GM12878 (cell line): ENCODE data around the gene MIXL1. TPM values are rescaled to one million over a fixed set of nuclear protein-coding genes. Genes with fewer than 3 reads are reported as not detected.
A peak's percentile ranks its signal among the peaks of the same experiment; 100 is the strongest.

Source experiments
- ATAC-seq: fragments of 200-7000 bp; cut with Tn5 transposase; 3 replicates; pipeline ENCODE4 v1.9.1; 2020; ENCODE audit warnings: mild to moderate bottlenecking, moderate library complexity
- BruUV-seq: library from RNA; stranded (reverse); fragments of 400-500 nt; replicated peaks from 2 replicates; lab custom pipeline; 2021; lab: Mats Ljungman, UMichigan
- CTCF ChIA-PET: fragments of 300-600 bp; sonication (Branson Sonifier 250); formaldehyde crosslinking; extraction: SDS; loops from one replicate; lab custom pipeline; 2021; ENCODE audit warnings: inconsistent platforms; lab: Yijun Ruan, JAX
- POLR2A ChIA-PET: fragments of 350-600 bp; formaldehyde crosslinking; extraction: SDS; loops from one replicate; lab custom pipeline; 2021; ENCODE audit warnings: inconsistent platforms; lab: Charles Lee
- RAD21 ChIA-PET: fragments of 300-600 bp; sonication (Branson Sonifier 250); formaldehyde crosslinking; loops from one replicate; lab custom pipeline; 2023; ENCODE audit warnings: antibody characterized with exemption; ENCODE audit not compliant: unreplicated experiment; lab: Charles Lee
- SMC1A ChIA-PET: fragments of 300-600 bp; sonication (Branson Sonifier 250); formaldehyde crosslinking; loops from one replicate; lab custom pipeline; 2023; ENCODE audit not compliant: unreplicated experiment, uncharacterized antibody; lab: Charles Lee
- DNase-seq: peaks from one replicate; pipeline ENCODE4 v3.0.0-alpha.2; 2011; ENCODE audit warnings: low read depth, low spot score
- FAIRE-seq: peaks from 3 replicates; lab custom pipeline; 2011; peaks lifted over from hg19 to GRCh38; lab: Jason Lieb, UNC
- H2AFZ ChIP-seq: 2 replicates; pipeline ENCODE4 v1.6.0; 2011; ENCODE audit warnings: low read depth, low read length, control low read depth; ENCODE audit not compliant: control insufficient read depth
- H3K27ac ChIP-seq: 2 replicates; pipeline ENCODE4 v1.5.1; 2011; ENCODE audit warnings: control low read depth; ENCODE audit not compliant: control insufficient read depth, insufficient read depth
- H3K27me3 ChIP-seq, 2 experiments: replicated peaks in 1 of 2; 2 replicates each; pipeline versions ENCODE4 v1.6.0 to v1.6.1; 2011; ENCODE audit warnings: low read length in 1 of 2; ENCODE audit not compliant: control insufficient read depth in 2 of 2, insufficient read depth in 2 of 2
- H3K36me3 ChIP-seq, 2 experiments: 2 replicates each; pipeline ENCODE4 v1.5.1; 2011; ENCODE audit warnings: low read length in 1 of 2; ENCODE audit not compliant: control insufficient read depth in 2 of 2, insufficient read depth in 2 of 2
- H3K4me1 ChIP-seq: 2 replicates; pipeline ENCODE4 v1.6.1; 2011; ENCODE audit warnings: mild to moderate bottlenecking, low read length, moderate library complexity, mixed read lengths; ENCODE audit not compliant: control insufficient read depth, insufficient read depth
- H3K4me2 ChIP-seq: 2 replicates; pipeline ENCODE4 v1.6.0; 2011; ENCODE audit warnings: control low read depth; ENCODE audit not compliant: control insufficient read depth, insufficient read depth
- H3K4me3 ChIP-seq: fragments of 200-600 bp; sonication (generic); 2 replicates; pipeline ENCODE4 v1.5.1; 2016
- H3K79me2 ChIP-seq: 2 replicates; pipeline ENCODE4 v1.6.0; 2011; ENCODE audit warnings: low read length; ENCODE audit not compliant: control insufficient read depth, insufficient read depth
- H3K9ac ChIP-seq: 2 replicates; pipeline ENCODE4 v1.8.0; 2011; ENCODE audit warnings: low read length, control low read depth, mixed read lengths; ENCODE audit not compliant: control insufficient read depth, insufficient read depth
- H3K9me3 ChIP-seq: replicated peaks from 3 replicates; pipeline ENCODE4 v1.5.1; 2011; ENCODE audit warnings: mild to moderate bottlenecking, low read length; ENCODE audit not compliant: control insufficient read depth, insufficient read depth
- H4K20me1 ChIP-seq: 2 replicates; pipeline ENCODE4 v1.6.0; 2011; ENCODE audit not compliant: control insufficient read depth, insufficient read depth
- DPF2 ChIP-seq: fragments of 450-650 bp; IDR thresholded peaks from 2 replicates; pipeline ENCODE4 v1.6.1; 2017; ENCODE audit warnings: mild to moderate bottlenecking
- GATAD2B ChIP-seq: fragments of 450-650 bp; conservative IDR thresholded peaks from 2 replicates; pipeline ENCODE4 v1.6.1; 2017; ENCODE audit warnings: low read depth, mild to moderate bottlenecking, moderate library complexity
- JUNB ChIP-seq: IDR thresholded peaks from 2 replicates; pipeline ENCODE4 v1.6.1; 2016; ENCODE audit warnings: antibody characterized with exemption, mild to moderate bottlenecking
- NFIC ChIP-seq: IDR thresholded peaks from 2 replicates; pipeline ENCODE4 v1.6.1; 2012; ENCODE audit warnings: low read depth, mild to moderate bottlenecking, inconsistent platforms, low read length, moderate library complexity
- POLR2A ChIP-seq: IDR thresholded peaks from 2 replicates; pipeline ENCODE4 v1.6.1; 2011; ENCODE audit warnings: low read depth, mild to moderate bottlenecking, low read length
- ZNF622 ChIP-seq: fragments of 450-650 bp; IDR thresholded peaks from 2 replicates; pipeline ENCODE4 v1.6.1; 2017; ENCODE audit warnings: mild to moderate bottlenecking, inconsistent platforms
- ZZZ3 ChIP-seq: IDR thresholded peaks from 2 replicates; pipeline ENCODE4 v1.6.1; 2011; ENCODE audit warnings: low read depth; ENCODE audit not compliant: control insufficient read depth, insufficient read length
- WGBS: methylation state at CpG from one replicate; pipeline ENCODE4 v1.1.6; 2016; ENCODE audit warnings: low lambda C conversion rate; ENCODE audit not compliant: insufficient replicate concordance, insufficient coverage; ENCODE audit errors: missing lambda C conversion rate; 5-methylcytosine and 5-hydroxymethylcytosine counted together
- in situ Hi-C: fragments of 300-500 bp; cut with MboI; formaldehyde crosslinking; loops from 9 replicates; pipeline ENCODE4 v1.14.3; 2018; ENCODE audit warnings: mixed read lengths
- intact Hi-C: fragments of 100-400 bp; cut with micrococcal nuclease; formaldehyde crosslinking; loops from one replicate; pipeline ENCODE4 v1.14.2; 2022; ENCODE audit not compliant: unreplicated experiment
- polyA plus RNA-seq, 11 experiments: library from polyadenylated mRNA; depleted of rRNA in 4 of 11; unstranded in 6 of 11; stranded (reverse) in 5 of 11; fragments of >200 nt; fragmentation: Nextera tagmentation in 4 of 11; fragmentation: Illumina TruSeq in 1 of 11; extraction: Ambion mirVana in 4 of 11; extraction: Trizol in 1 of 11; gene quantifications; 1 replicate in 1 of 11; 2 replicates in 10 of 11; pipeline versions ENCODE4 v1.2.1 to v1.2.3, GENCODE V29; 2011 to 2016; ENCODE audit warnings: inconsistent platforms in 2 of 11, missing spikeins in 2 of 11, low read depth in 1 of 11
- total RNA-seq, 4 experiments: library from RNA; depleted of rRNA in 3 of 4; stranded (reverse); fragments of >200 nt in 3 of 4; fragmentation: Illumina TruSeq in 1 of 4; extraction: Trizol in 1 of 4; gene quantifications; 2 replicates each; pipeline versions ENCODE4 v1.2.1 to v1.2.3, GENCODE V29; 2013 to 2021
- TF ChIP-seq, protein P1 (sequence below): fragments of 450-650 bp; IDR thresholded peaks from 2 replicates; pipeline ENCODE4 v1.6.1; 2017; ENCODE audit warnings: mild to moderate bottlenecking, moderate library complexity
- TF ChIP-seq, protein P2 (sequence below): fragments of 450-650 bp; IDR thresholded peaks from 2 replicates; pipeline ENCODE4 v1.6.1; 2017; ENCODE audit warnings: antibody characterized with exemption, mild to moderate bottlenecking, moderate library complexity

The MIXL1 gene
- total and polyA plus RNA-seq, 10 of the 15 experiments (the other 5 are each of a cell fraction or from before 2014, with no cell fraction given): 0.11 to 0.25 (median 0.20) TPM; not detected in 2

DNA sequence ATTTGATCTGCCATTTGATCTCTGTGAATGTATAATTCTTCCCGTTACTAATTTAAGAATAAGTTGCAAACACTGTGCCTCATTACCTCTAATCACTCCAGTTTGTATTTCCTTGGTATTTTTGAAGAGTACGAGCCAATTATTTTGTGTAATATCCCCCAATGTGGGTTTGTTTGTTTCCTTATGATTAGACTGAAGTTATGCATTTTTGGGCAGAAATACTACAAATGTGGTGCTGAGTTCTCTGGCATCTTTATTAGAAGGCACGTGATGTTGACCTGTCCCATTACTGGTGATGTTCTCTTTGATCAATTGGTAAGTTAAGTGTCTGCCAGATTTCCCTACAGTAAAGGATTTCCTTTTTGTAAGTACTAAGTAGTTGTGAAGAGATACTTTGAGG lies 10.3 kb downstream of the MIXL1 start:
- no TSS peak for BruUV-seq
- no peak overlapping the region for H3K4me2 ChIP-seq
- intact Hi-C loops: no loop called here

More for the DNA sequence above, 10.3 kb downstream of the MIXL1 start:
- no peaks in the 10 kb centered on the region; a peak in 2 of 4 replicates for H3K36me3 ChIP-seq
- DNase-seq (no peak), ATAC-seq (no peak), FAIRE-seq (no peak)
- H4K20me1 ChIP-seq: no peaks in the 10 kb centered on the region
- no peak overlapping the region for H3K9ac ChIP-seq
- 85% methylated on average over 3 of the region's 3 CpGs for WGBS
- ChIA-PET RAD21 (no interaction called here), SMC1A (interaction anchor here (1.7 kb wide), 1 partner anchor 108 kb away, joined by 6 read pairs; no protein-coding TSS in a partner anchor), POLR2A (no interaction called here), CTCF (interaction anchor here (1.3 kb wide), 1 partner anchor 108 kb away, joined by 3 read pairs; no protein-coding TSS in a partner anchor)
- H2AFZ ChIP-seq: peak overlapping the region; percentile 6; the same call in 1 of the 2 replicates
- H3K9me3 ChIP-seq: no peaks in the 10 kb centered on the region
- H3K27me3 ChIP-seq: no peaks in the 10 kb centered on the region
- no peaks in the 10 kb centered on the region for H3K4me1 ChIP-seq
- H3K79me2 ChIP-seq: no peaks in the 10 kb centered on the region
- in situ Hi-C loops: no loop called here
- H3K4me3 ChIP-seq: no peak overlapping the region
- H3K27ac ChIP-seq: no peak overlapping the region
- no peak for TF ChIP-seq ZZZ3
- no peak for TF ChIP-seq DPF2
- no peak for TF ChIP-seq JUNB
- TF ChIP-seq NFIC: no peak
- TF ChIP-seq, protein P1, sequence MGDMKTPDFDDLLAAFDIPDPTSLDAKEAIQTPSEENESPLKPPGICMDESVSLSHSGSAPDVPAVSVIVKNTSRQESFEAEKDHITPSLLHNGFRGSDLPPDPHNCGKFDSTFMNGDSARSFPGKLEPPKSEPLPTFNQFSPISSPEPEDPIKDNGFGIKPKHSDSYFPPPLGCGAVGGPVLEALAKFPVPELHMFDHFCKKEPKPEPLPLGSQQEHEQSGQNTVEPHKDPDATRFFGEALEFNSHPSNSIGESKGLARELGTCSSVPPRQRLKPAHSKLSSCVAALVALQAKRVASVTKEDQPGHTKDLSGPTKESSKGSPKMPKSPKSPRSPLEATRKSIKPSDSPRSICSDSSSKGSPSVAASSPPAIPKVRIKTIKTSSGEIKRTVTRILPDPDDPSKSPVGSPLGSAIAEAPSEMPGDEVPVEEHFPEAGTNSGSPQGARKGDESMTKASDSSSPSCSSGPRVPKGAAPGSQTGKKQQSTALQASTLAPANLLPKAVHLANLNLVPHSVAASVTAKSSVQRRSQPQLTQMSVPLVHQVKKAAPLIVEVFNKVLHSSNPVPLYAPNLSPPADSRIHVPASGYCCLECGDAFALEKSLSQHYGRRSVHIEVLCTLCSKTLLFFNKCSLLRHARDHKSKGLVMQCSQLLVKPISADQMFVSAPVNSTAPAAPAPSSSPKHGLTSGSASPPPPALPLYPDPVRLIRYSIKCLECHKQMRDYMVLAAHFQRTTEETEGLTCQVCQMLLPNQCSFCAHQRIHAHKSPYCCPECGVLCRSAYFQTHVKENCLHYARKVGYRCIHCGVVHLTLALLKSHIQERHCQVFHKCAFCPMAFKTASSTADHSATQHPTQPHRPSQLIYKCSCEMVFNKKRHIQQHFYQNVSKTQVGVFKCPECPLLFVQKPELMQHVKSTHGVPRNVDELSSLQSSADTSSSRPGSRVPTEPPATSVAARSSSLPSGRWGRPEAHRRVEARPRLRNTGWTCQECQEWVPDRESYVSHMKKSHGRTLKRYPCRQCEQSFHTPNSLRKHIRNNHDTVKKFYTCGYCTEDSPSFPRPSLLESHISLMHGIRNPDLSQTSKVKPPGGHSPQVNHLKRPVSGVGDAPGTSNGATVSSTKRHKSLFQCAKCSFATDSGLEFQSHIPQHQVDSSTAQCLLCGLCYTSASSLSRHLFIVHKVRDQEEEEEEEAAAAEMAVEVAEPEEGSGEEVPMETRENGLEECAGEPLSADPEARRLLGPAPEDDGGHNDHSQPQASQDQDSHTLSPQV: no peak
- TF ChIP-seq, protein P2, sequence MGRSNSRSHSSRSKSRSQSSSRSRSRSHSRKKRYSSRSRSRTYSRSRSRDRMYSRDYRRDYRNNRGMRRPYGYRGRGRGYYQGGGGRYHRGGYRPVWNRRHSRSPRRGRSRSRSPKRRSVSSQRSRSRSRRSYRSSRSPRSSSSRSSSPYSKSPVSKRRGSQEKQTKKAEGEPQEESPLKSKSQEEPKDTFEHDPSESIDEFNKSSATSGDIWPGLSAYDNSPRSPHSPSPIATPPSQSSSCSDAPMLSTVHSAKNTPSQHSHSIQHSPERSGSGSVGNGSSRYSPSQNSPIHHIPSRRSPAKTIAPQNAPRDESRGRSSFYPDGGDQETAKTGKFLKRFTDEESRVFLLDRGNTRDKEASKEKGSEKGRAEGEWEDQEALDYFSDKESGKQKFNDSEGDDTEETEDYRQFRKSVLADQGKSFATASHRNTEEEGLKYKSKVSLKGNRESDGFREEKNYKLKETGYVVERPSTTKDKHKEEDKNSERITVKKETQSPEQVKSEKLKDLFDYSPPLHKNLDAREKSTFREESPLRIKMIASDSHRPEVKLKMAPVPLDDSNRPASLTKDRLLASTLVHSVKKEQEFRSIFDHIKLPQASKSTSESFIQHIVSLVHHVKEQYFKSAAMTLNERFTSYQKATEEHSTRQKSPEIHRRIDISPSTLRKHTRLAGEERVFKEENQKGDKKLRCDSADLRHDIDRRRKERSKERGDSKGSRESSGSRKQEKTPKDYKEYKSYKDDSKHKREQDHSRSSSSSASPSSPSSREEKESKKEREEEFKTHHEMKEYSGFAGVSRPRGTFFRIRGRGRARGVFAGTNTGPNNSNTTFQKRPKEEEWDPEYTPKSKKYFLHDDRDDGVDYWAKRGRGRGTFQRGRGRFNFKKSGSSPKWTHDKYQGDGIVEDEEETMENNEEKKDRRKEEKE: no peak
- no peak for TF ChIP-seq GATAD2B
- no peak for TF ChIP-seq POLR2A
- no peak for TF ChIP-seq ZNF622
